HEK293 (cell line): ENCODE measurements around the gene IQCH.
A peak's percentile ranks its signal among the peaks of the same experiment; 100 is the strongest.

Source experiments
- EGR2 ChIP-seq: fragments of 450-650 bp; formaldehyde crosslinking; IDR thresholded peaks from 2 replicates; pipeline ENCODE4 v1.5.1; 2016; ENCODE audit warnings: low read depth, missing biosample characterization, missing genetic modification characterization
- KLF16 ChIP-seq: fragments of 450-650 bp; formaldehyde crosslinking; IDR thresholded peaks from 2 replicates; pipeline ENCODE4 v1.5.1; 2017; ENCODE audit warnings: missing biosample characterization, missing genetic modification characterization
- REST ChIP-seq: fragments of 450-650 bp; formaldehyde crosslinking; IDR thresholded peaks from 2 replicates; pipeline ENCODE4 v1.5.1; 2016; ENCODE audit warnings: missing biosample characterization, missing genetic modification characterization
- SP7 ChIP-seq: fragments of 450-650 bp; formaldehyde crosslinking; IDR thresholded peaks from 2 replicates; pipeline ENCODE4 v1.5.1; 2016; ENCODE audit warnings: missing biosample characterization, missing genetic modification characterization
- YY1 ChIP-seq: fragments of 450-650 bp; formaldehyde crosslinking; IDR thresholded peaks from 2 replicates; pipeline ENCODE4 v1.5.1; 2018; ENCODE audit warnings: missing biosample characterization, missing genetic modification characterization
- ZBTB8A ChIP-seq: fragments of 450-650 bp; formaldehyde crosslinking; IDR thresholded peaks from 2 replicates; pipeline ENCODE4 v1.5.1; 2016; ENCODE audit warnings: missing biosample characterization, missing genetic modification characterization
- ZNF19 ChIP-seq: fragments of 450-650 bp; formaldehyde crosslinking; IDR thresholded peaks from 2 replicates; pipeline ENCODE4; 2016; ENCODE audit warnings: missing biosample characterization, missing genetic modification characterization, low read depth
- ZNF311 ChIP-seq: fragments of 450-650 bp; formaldehyde crosslinking; IDR thresholded peaks from 2 replicates; pipeline ENCODE4 v1.5.1; 2017; ENCODE audit warnings: missing biosample characterization, missing genetic modification characterization, borderline replicate concordance
- ZNF335 ChIP-seq: fragments of 450-650 bp; formaldehyde crosslinking; conservative IDR thresholded peaks from 2 replicates; pipeline ENCODE4 v1.5.1; 2016; ENCODE audit warnings: missing biosample characterization, missing genetic modification characterization
- ZNF366 ChIP-seq: fragments of 450-650 bp; formaldehyde crosslinking; conservative IDR thresholded peaks from 2 replicates; pipeline ENCODE4 v1.5.1; 2016; ENCODE audit warnings: missing biosample characterization, missing genetic modification characterization
- ZNF394 ChIP-seq: fragments of 450-650 bp; formaldehyde crosslinking; IDR thresholded peaks from 2 replicates; pipeline ENCODE4 v1.5.1; 2016; ENCODE audit warnings: missing biosample characterization, missing genetic modification characterization, mild to moderate bottlenecking, moderate library complexity, borderline replicate concordance
- ZNF488 ChIP-seq: fragments of 450-650 bp; formaldehyde crosslinking; IDR thresholded peaks from 2 replicates; pipeline ENCODE4 v1.5.1; 2016; ENCODE audit warnings: missing biosample characterization, missing genetic modification characterization
- ZNF514 ChIP-seq: fragments of 450-650 bp; formaldehyde crosslinking; IDR thresholded peaks from 2 replicates; pipeline ENCODE4 v1.5.1; 2016; ENCODE audit warnings: missing biosample characterization, missing genetic modification characterization
- ZNF626 ChIP-seq: fragments of 450-650 bp; sonication (Bioruptor Pico); formaldehyde crosslinking; IDR thresholded peaks from 2 replicates; pipeline ENCODE4 v1.5.1; 2018; ENCODE audit warnings: missing biosample characterization, missing genetic modification characterization, inconsistent platforms
- ZNF654 ChIP-seq: fragments of 450-650 bp; formaldehyde crosslinking; IDR thresholded peaks from 2 replicates; pipeline ENCODE4 v1.5.1; 2016; ENCODE audit warnings: low read depth, missing biosample characterization, missing genetic modification characterization
- TF ChIP-seq, protein P1 (sequence below): fragments of 450-650 bp; formaldehyde crosslinking; IDR thresholded peaks from 2 replicates; pipeline ENCODE4 v1.5.1; 2016; ENCODE audit warnings: missing biosample characterization, missing genetic modification characterization
- TF ChIP-seq, protein P2 (sequence below): fragments of 450-650 bp; formaldehyde crosslinking; conservative IDR thresholded peaks from 2 replicates; pipeline ENCODE4 v1.5.1; 2016; ENCODE audit warnings: low read depth, missing biosample characterization, missing genetic modification characterization
- TF ChIP-seq, protein P3 (sequence below): fragments of 450-650 bp; formaldehyde crosslinking; IDR thresholded peaks from 2 replicates; pipeline ENCODE4 v1.5.1; 2016; ENCODE audit warnings: missing biosample characterization, missing genetic modification characterization, borderline replicate concordance

IQCH gene

GRCh38 chr15:67542420-67543347 is 288.1 kb downstream of the IQCH start, which contains the start of gene MAP2K5 (continued):
- TF ChIP-seq, protein P1, sequence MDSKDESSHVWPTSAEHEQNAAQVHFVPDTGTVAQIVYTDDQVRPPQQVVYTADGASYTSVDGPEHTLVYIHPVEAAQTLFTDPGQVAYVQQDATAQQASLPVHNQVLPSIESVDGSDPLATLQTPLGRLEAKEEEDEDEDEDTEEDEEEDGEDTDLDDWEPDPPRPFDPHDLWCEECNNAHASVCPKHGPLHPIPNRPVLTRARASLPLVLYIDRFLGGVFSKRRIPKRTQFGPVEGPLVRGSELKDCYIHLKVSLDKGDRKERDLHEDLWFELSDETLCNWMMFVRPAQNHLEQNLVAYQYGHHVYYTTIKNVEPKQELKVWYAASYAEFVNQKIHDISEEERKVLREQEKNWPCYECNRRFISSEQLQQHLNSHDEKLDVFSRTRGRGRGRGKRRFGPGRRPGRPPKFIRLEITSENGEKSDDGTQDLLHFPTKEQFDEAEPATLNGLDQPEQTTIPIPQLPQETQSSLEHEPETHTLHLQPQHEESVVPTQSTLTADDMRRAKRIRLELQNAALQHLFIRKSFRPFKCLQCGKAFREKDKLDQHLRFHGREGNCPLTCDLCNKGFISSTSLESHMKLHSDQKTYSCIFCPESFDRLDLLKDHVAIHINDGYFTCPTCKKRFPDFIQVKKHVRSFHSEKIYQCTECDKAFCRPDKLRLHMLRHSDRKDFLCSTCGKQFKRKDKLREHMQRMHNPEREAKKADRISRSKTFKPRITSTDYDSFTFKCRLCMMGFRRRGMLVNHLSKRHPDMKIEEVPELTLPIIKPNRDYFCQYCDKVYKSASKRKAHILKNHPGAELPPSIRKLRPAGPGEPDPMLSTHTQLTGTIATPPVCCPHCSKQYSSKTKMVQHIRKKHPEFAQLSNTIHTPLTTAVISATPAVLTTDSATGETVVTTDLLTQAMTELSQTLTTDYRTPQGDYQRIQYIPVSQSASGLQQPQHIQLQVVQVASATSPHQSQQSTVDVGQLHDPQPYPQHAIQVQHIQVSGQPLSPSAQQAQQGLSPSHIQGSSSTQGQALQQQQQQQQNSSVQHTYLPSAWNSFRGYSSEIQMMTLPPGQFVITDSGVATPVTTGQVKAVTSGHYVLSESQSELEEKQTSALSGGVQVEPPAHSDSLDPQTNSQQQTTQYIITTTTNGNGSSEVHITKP: peak; percentile 7; the same call in 1 of the 2 replicates
- TF ChIP-seq ZNF335 (tag by site-specific recombination) (peak; percentile 97), EGR2 (tag by site-specific recombination) (peak; percentile 85), ZNF311 (no peak), ZNF19 (tag by site-specific recombination) (no peak), ZNF626 (no peak), ZNF488 (tag by site-specific recombination) (no peak), ZNF394 (tag by site-specific recombination) (no peak), ZNF366 (tag by site-specific recombination) (peak; percentile 52; the same call in 1 of the 2 replicates), YY1 (tag by site-specific recombination) (peak; percentile 94), ZBTB8A (tag by site-specific recombination) (no peak; the same call in 1 of the 2 replicates), KLF16 (tag by site-specific recombination) (peak; percentile 77; the same call in 1 of the 2 replicates), SP7 (tag by site-specific recombination) (peak; percentile 37; the same call in 1 of the 2 replicates), ZNF514 (tag by site-specific recombination) (no peak), ZNF654 (tag by site-specific recombination) (no peak), REST (tag by site-specific recombination) (no peak)
- TF ChIP-seq, protein P2, sequence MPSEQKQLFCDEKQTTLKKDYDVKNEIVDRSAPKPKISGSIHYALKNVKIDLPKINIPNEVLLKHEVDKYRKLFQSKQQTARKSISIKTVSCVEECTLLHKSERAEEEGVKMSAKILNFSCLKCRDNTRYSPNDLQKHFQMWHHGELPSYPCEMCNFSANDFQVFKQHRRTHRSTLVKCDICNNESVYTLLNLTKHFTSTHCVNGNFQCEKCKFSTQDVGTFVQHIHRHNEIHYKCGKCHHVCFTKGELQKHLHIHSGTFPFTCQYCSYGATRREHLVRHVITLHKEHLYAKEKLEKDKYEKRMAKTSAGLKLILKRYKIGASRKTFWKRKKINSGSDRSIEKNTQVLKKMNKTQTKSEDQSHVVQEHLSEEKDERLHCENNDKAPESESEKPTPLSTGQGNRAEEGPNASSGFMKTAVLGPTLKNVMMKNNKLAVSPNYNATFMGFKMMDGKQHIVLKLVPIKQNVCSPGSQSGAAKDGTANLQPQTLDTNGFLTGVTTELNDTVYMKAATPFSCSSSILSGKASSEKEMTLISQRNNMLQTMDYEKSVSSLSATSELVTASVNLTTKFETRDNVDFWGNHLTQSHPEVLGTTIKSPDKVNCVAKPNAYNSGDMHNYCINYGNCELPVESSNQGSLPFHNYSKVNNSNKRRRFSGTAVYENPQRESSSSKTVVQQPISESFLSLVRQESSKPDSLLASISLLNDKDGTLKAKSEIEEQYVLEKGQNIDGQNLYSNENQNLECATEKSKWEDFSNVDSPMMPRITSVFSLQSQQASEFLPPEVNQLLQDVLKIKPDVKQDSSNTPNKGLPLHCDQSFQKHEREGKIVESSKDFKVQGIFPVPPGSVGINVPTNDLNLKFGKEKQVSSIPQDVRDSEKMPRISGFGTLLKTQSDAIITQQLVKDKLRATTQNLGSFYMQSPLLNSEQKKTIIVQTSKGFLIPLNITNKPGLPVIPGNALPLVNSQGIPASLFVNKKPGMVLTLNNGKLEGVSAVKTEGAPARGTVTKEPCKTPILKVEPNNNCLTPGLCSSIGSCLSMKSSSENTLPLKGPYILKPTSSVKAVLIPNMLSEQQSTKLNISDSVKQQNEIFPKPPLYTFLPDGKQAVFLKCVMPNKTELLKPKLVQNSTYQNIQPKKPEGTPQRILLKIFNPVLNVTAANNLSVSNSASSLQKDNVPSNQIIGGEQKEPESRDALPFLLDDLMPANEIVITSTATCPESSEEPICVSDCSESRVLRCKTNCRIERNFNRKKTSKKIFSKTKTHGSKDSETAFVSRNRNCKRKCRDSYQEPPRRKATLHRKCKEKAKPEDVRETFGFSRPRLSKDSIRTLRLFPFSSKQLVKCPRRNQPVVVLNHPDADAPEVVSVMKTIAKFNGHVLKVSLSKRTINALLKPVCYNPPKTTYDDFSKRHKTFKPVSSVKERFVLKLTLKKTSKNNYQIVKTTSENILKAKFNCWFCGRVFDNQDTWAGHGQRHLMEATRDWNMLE: peak; percentile 78
- TF ChIP-seq, protein P3, sequence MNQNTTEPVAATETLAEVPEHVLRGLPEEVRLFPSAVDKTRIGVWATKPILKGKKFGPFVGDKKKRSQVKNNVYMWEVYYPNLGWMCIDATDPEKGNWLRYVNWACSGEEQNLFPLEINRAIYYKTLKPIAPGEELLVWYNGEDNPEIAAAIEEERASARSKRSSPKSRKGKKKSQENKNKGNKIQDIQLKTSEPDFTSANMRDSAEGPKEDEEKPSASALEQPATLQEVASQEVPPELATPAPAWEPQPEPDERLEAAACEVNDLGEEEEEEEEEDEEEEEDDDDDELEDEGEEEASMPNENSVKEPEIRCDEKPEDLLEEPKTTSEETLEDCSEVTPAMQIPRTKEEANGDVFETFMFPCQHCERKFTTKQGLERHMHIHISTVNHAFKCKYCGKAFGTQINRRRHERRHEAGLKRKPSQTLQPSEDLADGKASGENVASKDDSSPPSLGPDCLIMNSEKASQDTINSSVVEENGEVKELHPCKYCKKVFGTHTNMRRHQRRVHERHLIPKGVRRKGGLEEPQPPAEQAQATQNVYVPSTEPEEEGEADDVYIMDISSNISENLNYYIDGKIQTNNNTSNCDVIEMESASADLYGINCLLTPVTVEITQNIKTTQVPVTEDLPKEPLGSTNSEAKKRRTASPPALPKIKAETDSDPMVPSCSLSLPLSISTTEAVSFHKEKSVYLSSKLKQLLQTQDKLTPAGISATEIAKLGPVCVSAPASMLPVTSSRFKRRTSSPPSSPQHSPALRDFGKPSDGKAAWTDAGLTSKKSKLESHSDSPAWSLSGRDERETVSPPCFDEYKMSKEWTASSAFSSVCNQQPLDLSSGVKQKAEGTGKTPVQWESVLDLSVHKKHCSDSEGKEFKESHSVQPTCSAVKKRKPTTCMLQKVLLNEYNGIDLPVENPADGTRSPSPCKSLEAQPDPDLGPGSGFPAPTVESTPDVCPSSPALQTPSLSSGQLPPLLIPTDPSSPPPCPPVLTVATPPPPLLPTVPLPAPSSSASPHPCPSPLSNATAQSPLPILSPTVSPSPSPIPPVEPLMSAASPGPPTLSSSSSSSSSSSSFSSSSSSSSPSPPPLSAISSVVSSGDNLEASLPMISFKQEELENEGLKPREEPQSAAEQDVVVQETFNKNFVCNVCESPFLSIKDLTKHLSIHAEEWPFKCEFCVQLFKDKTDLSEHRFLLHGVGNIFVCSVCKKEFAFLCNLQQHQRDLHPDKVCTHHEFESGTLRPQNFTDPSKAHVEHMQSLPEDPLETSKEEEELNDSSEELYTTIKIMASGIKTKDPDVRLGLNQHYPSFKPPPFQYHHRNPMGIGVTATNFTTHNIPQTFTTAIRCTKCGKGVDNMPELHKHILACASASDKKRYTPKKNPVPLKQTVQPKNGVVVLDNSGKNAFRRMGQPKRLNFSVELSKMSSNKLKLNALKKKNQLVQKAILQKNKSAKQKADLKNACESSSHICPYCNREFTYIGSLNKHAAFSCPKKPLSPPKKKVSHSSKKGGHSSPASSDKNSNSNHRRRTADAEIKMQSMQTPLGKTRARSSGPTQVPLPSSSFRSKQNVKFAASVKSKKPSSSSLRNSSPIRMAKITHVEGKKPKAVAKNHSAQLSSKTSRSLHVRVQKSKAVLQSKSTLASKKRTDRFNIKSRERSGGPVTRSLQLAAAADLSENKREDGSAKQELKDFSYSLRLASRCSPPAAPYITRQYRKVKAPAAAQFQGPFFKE (tag by site-specific recombination): peak; percentile 40; the same call in 1 of the 2 replicates
